ENCODE results near the gene TENT5A.

- TF ChIP-seq CTCF (IDR thresholded peaks at IDR 0.05) (no peak), REST (IDR thresholded peaks at IDR 0.05; ENCODE audit: insufficient read depth in 1 of 2, low read depth in 2 of 2, low read length in 1 of 2) (no peak)
These were observed 35.0 kb upstream of the TENT5A start for GRCh38 chr6:81787313-81788068.

All from Panc1 (cell line).